Thyroid gland (tissue), 4 donors: ENCODE results near the gene PER3. TPM values are rescaled to one million over a fixed set of nuclear protein-coding genes. Genes with fewer than 3 reads are reported as not detected.

ENCODE experiments used
- DNase-seq, 2 donors: peaks; one replicate each; pipeline ENCODE4 v3.0.0-alpha.2; 2019
- H3K27ac ChIP-seq, 3 donors: fragments of 200-600 bp; sonication (generic); 1 replicate in 2 of 3; 2 replicates in 1 of 3; pipeline ENCODE4 v1.5.1; 2016 to 2019; ENCODE audit warnings: mild to moderate bottlenecking in 1 of 3, moderate library complexity in 1 of 3
- H3K27me3 ChIP-seq: fragments of 200-600 bp; sonication (generic); one replicate; pipeline ENCODE4 v1.5.1; 2019
- H3K36me3 ChIP-seq, 2 donors: fragments of 200-600 bp; sonication (generic); one replicate each; pipeline ENCODE4 v1.5.1; 2016 to 2019
- H3K4me1 ChIP-seq, 2 donors: fragments of 200-600 bp; sonication (generic); one replicate each; pipeline ENCODE4 v1.5.1; 2017 to 2019
- H3K4me3 ChIP-seq, 3 donors: fragments of 200-600 bp; sonication (generic); replicated peaks in 1 of 3; 1 replicate in 2 of 3; 2 replicates in 1 of 3; pipeline ENCODE4 v1.5.1; 2016; ENCODE audit warnings: mild to moderate bottlenecking in 1 of 3
- H3K9me3 ChIP-seq: fragments of 200-600 bp; sonication (generic); one replicate; pipeline ENCODE4 v1.5.1; 2017
- CTCF ChIP-seq, 6 experiments: fragments of 200-600 bp in 3 of 6; fragments of 450-650 bp in 3 of 6; sonication (generic) in 3 of 6; IDR thresholded peaks; one replicate each; pipeline ENCODE4 v1.5.1; 2016 to 2019; ENCODE audit warnings: antibody characterized with exemption in 6 of 6, mild to moderate bottlenecking in 2 of 6, inconsistent platforms in 1 of 6, moderate library complexity in 1 of 6
- POLR2A ChIP-seq, 2 donors: fragments of 450-650 bp; IDR thresholded peaks; one replicate each; pipeline ENCODE4 v1.6.1; 2017; ENCODE audit warnings: antibody characterized with exemption in 2 of 2, mild to moderate bottlenecking in 2 of 2, moderate library complexity in 1 of 2
- WGBS, 2 donors: methylation state at CpG; one replicate each; pipeline ENCODE4 v1.1.5; 2017; 5-methylcytosine and 5-hydroxymethylcytosine counted together
- intact Hi-C: fragments of 100-400 bp; cut with DNase I; formaldehyde crosslinking; loops from one replicate; pipeline ENCODE4 v1.15.1; 2023
- total RNA-seq, 4 donors: library from RNA; depleted of rRNA; stranded (reverse); fragments of >200 nt; gene quantifications; one replicate each; pipeline ENCODE4 v1.2.3, GENCODE V29; 2016

The PER3 gene
- total RNA-seq, 4 donors from 2014 or later: 8.9 to 30.9 (median 20.9) TPM

- no peaks in the 10 kb centered on the region for H3K36me3 ChIP-seq
- 76 to 78% methylated on average over 3 of the region's 3 CpGs for WGBS, 2 donors
- no peaks in the 10 kb centered on the region for H3K27me3 ChIP-seq
- H3K27ac ChIP-seq: no peak overlapping the region
- H3K4me3 ChIP-seq: no peak overlapping the region
- TF ChIP-seq CTCF (IDR thresholded peaks at IDR 0.05) (no peak), POLR2A (IDR thresholded peaks at IDR 0.05) (no peak)
- DNase-seq: no peak
- H3K9me3 ChIP-seq: no peaks in the 10 kb centered on the region
- intact Hi-C loops: no loop called here
- peaks cover 0 to 5% of the 10 kb centered on the region in 2 donors for H3K4me1 ChIP-seq
These were observed 29.9 kb upstream of the PER3 start for GRCh38 chr1:7754234-7754633.

- 93 to 96% methylated on average over 1 of the region's 1 CpG for WGBS, 2 donors
- no peaks in the 10 kb centered on the region for H3K9me3 ChIP-seq
- H3K27ac ChIP-seq: no peak overlapping the region
- no peak for TF ChIP-seq POLR2A (IDR thresholded peaks at IDR 0.05)
- no peak overlapping the region for H3K4me3 ChIP-seq
- intact Hi-C loops: no loop called here
- no peak for DNase-seq
- H3K27me3 ChIP-seq: no peaks in the 10 kb centered on the region
- no peaks in the 10 kb centered on the region for H3K36me3 ChIP-seq
- H3K4me1 ChIP-seq: peaks cover 0 to 5% of the 10 kb centered on the region in 2 donors
These were observed 28.6 kb upstream of the PER3 start for GRCh38 chr1:7755448-7755847.

- TF ChIP-seq CTCF (IDR thresholded peaks at IDR 0.05) (no peak), POLR2A (IDR thresholded peaks at IDR 0.05) (no peak)
- H3K27me3 ChIP-seq: no peaks in the 10 kb centered on the region
- DNase-seq: no peak
- H3K4me1 ChIP-seq: no peaks in the 10 kb centered on the region
- intact Hi-C loops: no loop called here
- H3K27ac ChIP-seq: peak overlapping the region in 1 of 3 donors; percentile 19
- no peak overlapping the region for H3K4me3 ChIP-seq
- no peaks in the 10 kb centered on the region for H3K9me3 ChIP-seq
- 80 to 83% methylated on average over 6 of the region's 6 CpGs for WGBS, 2 donors
- no peaks in the 10 kb centered on the region for H3K36me3 ChIP-seq
These were observed 23.8 kb upstream of the PER3 start for GRCh38 chr1:7760245-7760644.

GRCh38 chr1:7761103-7761502, 23.0 kb upstream of the PER3 start:
- 75 to 82% methylated on average over 3 of the region's 3 CpGs for WGBS, 2 donors
- Histone ChIP-seq H3K9me3 (no peaks in the 10 kb centered on the region), H3K27me3 (no peaks in the 10 kb centered on the region), H3K36me3 (no peaks in the 10 kb centered on the region), H3K4me1 (no peaks in the 10 kb centered on the region), H3K27ac (no peak overlapping the region), H3K4me3 (no peak overlapping the region)
- DNase-seq: no peak
- intact Hi-C loops: no loop called here
- TF ChIP-seq POLR2A (IDR thresholded peaks at IDR 0.05): no peak
- no peak for TF ChIP-seq CTCF (IDR thresholded peaks at IDR 0.05)

- no peaks in the 10 kb centered on the region for H3K27me3 ChIP-seq
- 89 to 94% methylated on average over 4 of the region's 4 CpGs for WGBS, 2 donors
- no peak overlapping the region for H3K27ac ChIP-seq
- no peaks in the 10 kb centered on the region for H3K9me3 ChIP-seq
- H3K4me1 ChIP-seq: peaks cover 6 to 10% of the 10 kb centered on the region in 2 donors
- no peak for TF ChIP-seq POLR2A (IDR thresholded peaks at IDR 0.05)
- no peak for TF ChIP-seq CTCF (IDR thresholded peaks at IDR 0.05)
- H3K36me3 ChIP-seq: no peaks in the 10 kb centered on the region
- intact Hi-C loops: no loop called here
- no peak overlapping the region for H3K4me3 ChIP-seq
- no peak for DNase-seq
These were observed 16.9 kb upstream of the PER3 start for GRCh38 chr1:7767176-7767575.

GRCh38 chr1:7768583-7768982, 15.5 kb upstream of the PER3 start:
- TF ChIP-seq POLR2A (IDR thresholded peaks at IDR 0.05) (no peak), CTCF (IDR thresholded peaks at IDR 0.05) (no peak)
- Histone ChIP-seq H3K9me3 (no peaks in the 10 kb centered on the region), H3K27ac (no peak overlapping the region), H3K36me3 (peaks cover 0 to 1% of the 10 kb centered on the region in 2 donors), H3K27me3 (no peaks in the 10 kb centered on the region), H3K4me3 (no peak overlapping the region), H3K4me1 (peaks cover 9 to 14% of the 10 kb centered on the region in 2 donors)
- 71% methylated on average over 2 of the region's 2 CpGs for WGBS, 2 donors
- DNase-seq: no peak
- intact Hi-C loops: no loop called here
